HG02588 (cell line): ENCODE data around the gene LONRF2.
"Not testable (repeated sequence)": the region's sequence is repeated elsewhere in the genome, so short reads cannot be mapped to it uniquely, and the experiment has no call there.

Experiments used
- ATAC-seq: cut with Tn5 transposase; IDR thresholded peaks from one replicate; pipeline ENCODE4 v1.9.1; 2021; ENCODE audit warnings: mild to moderate bottlenecking, moderate library complexity; ENCODE audit not compliant: unreplicated experiment

Gene LONRF2

DNA sequence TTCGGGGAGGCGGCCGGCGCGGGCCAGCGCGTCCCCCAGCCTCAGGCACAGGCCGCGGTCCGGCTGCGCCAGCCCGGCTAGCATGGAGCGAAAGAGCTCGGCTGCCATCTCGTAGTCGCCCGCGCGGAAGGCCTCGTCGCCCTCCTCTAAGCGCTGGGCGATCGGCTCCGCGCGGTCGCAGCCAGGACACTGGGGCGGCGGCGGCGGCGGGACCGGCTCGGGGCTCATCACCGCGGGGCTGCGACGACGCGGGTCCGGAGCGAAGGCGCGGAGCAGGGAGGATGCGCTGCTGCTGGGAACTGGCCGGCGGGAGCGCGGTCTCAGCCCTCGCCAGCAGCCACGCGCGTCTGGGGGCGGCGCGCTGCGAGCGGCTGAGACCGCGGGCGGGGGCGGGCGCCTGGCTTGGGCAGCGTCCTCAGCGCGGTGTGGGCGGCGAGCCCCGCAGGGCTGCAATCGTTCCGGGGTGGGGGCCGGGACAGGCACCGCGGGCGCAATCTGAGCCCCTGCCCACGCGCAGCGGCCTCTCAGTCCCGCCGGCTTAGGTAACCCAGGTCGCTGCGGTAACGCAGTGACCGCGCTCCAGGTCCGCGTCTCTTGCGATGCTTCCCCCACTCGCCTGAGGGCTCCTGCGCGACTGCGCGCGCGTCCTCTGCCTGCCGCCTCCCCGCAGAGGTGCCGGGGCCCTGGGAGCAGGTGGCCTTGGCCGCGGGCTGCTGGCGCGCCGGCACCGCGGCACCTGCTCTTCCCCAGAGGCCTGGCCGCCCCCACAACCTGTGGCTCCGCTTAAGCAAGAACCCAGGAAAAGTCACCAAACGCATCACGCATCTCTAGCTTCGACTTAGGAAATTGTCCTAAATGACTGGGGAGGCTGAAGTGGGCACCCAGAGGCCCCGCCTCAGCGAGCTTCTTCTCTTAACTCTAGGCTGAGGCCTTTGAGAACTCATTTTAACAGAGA, at the start of gene LONRF2:
Gene LONRF2 (minus strand): TSS at position 636 of the 955 bp plus-strand sequence. CDS start 408 bp downstream, at position 228.
- no peak for ATAC-seq

- ATAC-seq = no peak
Measured at GRCh38 chr2:100367163-100367562, 44.9 kb upstream of the LONRF2 start.

DNA sequence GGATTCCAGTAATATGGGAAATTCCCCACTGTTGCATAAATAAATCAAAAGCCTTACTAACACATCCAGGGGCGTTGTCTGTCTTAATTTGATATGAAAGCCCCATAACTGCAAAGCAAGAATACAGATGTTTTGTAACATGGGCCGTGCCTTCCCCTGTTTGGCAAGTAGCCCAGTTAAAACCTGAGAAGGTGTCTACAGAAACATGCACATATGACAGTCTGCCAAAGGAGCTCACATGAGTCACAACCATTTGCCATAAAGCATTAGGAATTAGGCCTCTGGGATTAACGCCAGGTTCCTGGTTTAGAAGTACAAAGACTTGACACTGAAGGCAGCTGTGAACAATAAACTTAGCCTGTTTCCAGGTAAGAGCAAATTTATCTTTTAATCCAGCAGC, 43.1 kb upstream of the LONRF2 start:
- ATAC-seq = no peak

- ATAC-seq = not testable (repeated sequence)
Measured at GRCh38 chr2:100362269-100362668, 40.0 kb upstream of the LONRF2 start.

DNA sequence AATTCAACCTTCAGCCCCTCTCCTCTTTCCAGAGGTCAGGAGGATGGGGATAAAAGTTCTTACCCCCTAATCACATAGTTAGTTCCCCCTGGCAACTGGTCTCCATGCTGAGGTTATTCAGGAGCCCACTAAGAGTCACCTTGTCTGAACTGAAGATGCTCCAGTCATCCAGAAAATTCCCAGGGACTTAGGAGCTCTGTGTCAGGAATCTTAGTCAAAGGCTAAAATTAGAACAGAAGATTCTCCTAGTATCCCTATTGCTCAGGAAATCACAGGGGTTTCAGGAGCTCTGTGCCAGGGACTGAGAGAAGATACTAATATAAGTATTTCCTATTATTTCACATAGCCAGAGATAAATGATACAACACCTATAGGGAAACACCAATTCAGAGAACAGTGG, 37.3 kb upstream of the LONRF2 start:
- no peak for ATAC-seq

- ATAC-seq = no peak
Measured at GRCh38 chr2:100358554-100358953, 36.3 kb upstream of the LONRF2 start.

GRCh38 chr2:100352521-100352920, 30.2 kb upstream of the LONRF2 start:
- ATAC-seq = no peak

GRCh38 chr2:100350661-100351185, 28.4 kb upstream of the LONRF2 start:
- no peak for ATAC-seq

- ATAC-seq = not testable (repeated sequence)
Measured at GRCh38 chr2:100345144-100345543, 22.8 kb upstream of the LONRF2 start.

GRCh38 chr2:100344433-100344832, 22.1 kb upstream of the LONRF2 start:
- ATAC-seq = no peak

- not testable (repeated sequence) for ATAC-seq
Measured at GRCh38 chr2:100342466-100342865, 20.2 kb upstream of the LONRF2 start.

DNA sequence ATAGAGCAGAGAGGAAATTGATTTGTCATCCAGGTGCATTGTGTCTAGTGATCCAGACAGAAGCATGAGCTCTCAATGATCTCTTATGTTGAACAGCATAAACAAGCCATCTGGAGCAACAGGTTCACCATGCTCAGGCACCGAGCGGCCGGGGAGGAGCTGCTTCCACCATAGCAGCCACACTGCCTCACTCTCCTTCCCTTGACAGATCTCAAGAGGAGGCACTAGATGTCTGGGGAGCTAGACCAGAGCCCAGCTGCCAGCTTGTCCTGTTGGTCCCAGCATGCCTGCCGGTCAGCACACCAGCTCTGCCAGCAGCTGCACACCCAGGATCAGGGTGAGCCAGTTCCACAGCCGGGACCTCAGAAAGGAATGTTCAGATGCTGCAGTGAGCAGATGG, 17.5 kb upstream of the LONRF2 start:
- no peak for ATAC-seq

- ATAC-seq = no peak
Measured at GRCh38 chr2:100334929-100335328, 12.6 kb upstream of the LONRF2 start.

- no peak for ATAC-seq
Measured at GRCh38 chr2:100327742-100328141, 5.4 kb upstream of the LONRF2 start.

DNA sequence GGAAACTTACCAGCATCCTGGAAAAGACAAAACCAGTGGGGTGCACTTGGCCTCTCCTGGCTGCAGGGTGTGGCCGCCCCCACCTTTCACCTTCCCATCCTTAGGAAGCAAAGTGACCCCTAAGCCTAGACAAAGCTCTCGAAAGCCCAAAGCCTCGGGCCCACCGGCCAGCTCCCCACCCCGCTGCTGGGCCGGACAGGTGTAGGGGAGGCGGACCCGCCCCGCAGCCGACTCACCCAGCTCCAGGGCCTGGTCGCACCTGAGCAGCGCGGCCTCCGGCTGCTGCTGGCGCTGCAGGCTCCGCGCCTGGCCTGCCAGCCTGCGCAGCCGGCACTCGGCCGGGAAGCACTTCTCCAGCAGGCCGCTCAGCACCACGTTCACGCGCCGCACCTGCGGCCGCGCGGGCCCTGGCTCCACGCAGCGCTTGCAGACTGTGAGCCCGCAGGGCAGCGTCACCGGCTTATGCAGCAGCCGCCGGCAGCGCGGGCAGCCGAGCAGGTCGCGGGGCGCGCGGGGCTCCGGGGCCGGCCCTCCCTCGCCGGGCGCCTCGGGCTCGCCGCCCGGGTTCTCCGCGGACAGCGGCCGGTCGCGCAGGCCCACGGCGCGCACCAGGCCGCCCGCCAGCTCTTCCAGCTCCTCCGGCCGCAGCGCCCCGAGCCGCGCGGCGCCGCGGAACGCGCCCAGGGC, 979 bp downstream of the LONRF2 start:
- ATAC-seq = no peak

GRCh38 chr2:100320547-100321178, 1.6 kb downstream of the LONRF2 start:
- no peak for ATAC-seq

DNA sequence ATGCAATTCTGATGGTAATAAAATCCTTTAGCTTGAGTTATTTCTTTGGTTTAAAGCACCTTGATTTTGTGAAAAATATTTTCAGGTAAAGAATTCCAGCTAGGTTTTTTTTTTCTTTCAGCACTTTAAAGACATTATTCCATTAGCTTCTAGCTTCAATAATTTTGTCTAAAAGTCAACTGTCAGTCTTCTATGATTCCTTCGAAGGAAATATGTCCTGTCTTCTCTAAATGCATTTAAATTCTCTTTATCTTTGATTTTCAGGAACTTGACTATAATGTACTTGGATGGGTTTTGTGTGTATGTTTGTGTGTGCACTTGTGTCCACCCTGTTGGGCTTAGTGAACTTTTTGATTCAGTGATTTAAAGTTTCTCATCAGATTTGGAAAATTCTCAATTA, 4.7 kb downstream of the LONRF2 start:
- no peak for ATAC-seq

DNA sequence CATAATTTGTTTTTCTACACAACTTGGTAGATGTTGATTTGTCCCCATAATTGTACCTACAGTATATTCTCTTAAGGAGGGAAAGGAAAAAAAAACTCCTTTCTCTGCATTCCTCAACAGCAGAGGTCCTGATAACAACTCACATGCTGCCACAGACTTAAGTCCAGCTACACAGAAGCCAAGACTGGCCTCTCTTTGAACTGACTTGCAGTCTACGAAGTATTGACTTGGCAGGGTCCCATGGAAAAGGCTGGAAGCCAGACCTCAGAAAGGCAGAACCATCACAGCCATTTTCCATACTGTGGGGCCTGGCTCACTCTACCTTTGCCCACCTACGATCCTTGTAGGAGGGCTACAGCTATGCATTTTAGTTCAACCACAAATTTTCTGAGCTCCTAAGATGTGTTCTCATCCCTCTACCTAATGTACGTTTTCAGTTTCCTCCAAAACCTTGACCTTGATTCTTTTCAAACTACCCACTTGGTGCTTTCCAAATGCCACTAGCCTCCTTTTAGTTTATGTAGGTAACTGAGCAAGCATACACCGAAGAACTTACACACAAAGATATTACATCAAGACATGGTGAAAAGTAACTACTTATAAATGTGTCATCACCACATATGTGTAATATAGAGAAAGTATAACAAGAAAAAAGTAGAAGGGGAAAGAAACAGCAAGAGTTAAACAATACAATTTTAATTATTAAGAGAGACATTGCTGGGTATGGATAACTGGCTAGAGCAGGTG, 12.2 kb downstream of the LONRF2 start:
- no peak for ATAC-seq

- no peak for ATAC-seq
Measured at GRCh38 chr2:100309311-100309710, 13.0 kb downstream of the LONRF2 start.

- ATAC-seq = no peak
Measured at GRCh38 chr2:100303744-100304143, 18.6 kb downstream of the LONRF2 start.

GRCh38 chr2:100302585-100302892, 19.8 kb downstream of the LONRF2 start:
- no peak for ATAC-seq
